ENCODE measurements around the gene ZDHHC16.
"Not testable (repeated sequence)": the region's sequence is repeated elsewhere in the genome, so short reads cannot be mapped to it uniquely, and the experiment has no call there.

- TF ChIP-seq CTCF (IDR thresholded peaks at IDR 0.05); ZFX (IDR thresholded peaks at IDR 0.05; ENCODE audit: borderline replicate concordance): not testable (repeated sequence)
These were observed 39.5 kb upstream of the ZDHHC16 start for GRCh38 chr10:97406483-97406882.
